Measurements from ENCODE around the gene KCNAB1. TPM values are rescaled to one million over a fixed set of nuclear protein-coding genes. Genes with fewer than 3 reads are reported as not detected.
A peak's percentile ranks its signal among the peaks of the same experiment; 100 is the strongest.

The KCNAB1 gene
- total and polyA plus RNA-seq, 5 experiments from 2014 or later = 0.16 to 0.39 (median 0.17) TPM

DNA sequence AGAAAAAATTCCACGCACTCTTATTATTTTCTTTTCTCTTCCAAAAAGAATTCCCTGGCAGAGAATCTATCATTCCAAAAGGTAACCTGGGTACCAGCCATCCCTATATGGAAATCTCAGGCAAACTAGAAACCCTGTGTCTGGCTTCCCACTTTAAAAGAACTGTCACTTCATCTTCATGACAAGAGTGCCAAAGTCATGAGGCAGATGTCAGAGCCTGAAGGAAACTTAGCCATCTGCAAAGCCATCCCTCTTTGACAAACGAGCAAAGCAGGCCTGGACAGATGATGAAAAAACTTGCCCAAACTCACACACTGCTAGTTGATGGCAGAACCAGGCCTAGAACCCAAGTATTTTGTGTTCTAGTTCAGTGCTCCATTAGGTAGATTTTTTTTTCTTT is 418.7 kb downstream of the KCNAB1 start:
- Mint-ChIP-seq H3K4me1 (peaks cover 0 to 7% (median 0%) of the 10 kb centered on the region in 4 donors), H3K4me3 (no peak overlapping the region), H3K27me3 (no peaks in the 10 kb centered on the region), H3K27ac (no peak overlapping the region), H3K36me3 (peaks cover 0 to 70% (median 7%) of the 10 kb centered on the region in 3 donors), H3K9me3 (no peaks in the 10 kb centered on the region)
- POLR2A ChIA-PET = no interaction called here
- no peak for DNase-seq
- no peak for ATAC-seq

DNA sequence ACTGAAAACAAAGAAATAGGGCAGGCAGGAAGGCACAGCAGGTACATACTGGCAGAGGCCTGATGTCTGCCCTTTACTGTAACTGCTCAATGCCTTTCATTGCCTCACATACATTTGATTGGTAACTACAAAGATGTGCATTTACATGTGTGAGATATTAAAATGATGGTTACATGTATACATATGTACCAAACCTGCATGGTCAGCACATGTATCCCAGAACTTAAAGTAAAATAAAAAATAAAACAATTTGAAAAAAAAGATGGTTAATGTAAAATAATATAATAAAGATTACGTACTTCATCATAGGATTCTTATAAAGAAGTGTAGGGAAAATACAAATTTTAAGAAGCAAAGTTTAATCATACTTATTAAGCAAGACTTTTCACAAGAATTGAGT is 419.4 kb downstream of the KCNAB1 start:
- no peak for ATAC-seq
- peaks cover 0 to 7% (median 0%) of the 10 kb centered on the region in 4 donors for H3K4me1 Mint-ChIP-seq
- POLR2A ChIA-PET = no interaction called here
- no peak overlapping the region for H3K27ac Mint-ChIP-seq
- peaks cover 0 to 73% (median 7%) of the 10 kb centered on the region in 3 donors for H3K36me3 Mint-ChIP-seq
- H3K9me3 Mint-ChIP-seq = no peaks in the 10 kb centered on the region
- DNase-seq = no peak
- H3K27me3 Mint-ChIP-seq = no peaks in the 10 kb centered on the region
- H3K4me3 Mint-ChIP-seq = no peak overlapping the region

GRCh38 chr3:156542101-156543042 is 422.0 kb downstream of the KCNAB1 start:
- Mint-ChIP-seq H3K36me3 (peaks cover 0 to 83% (median 17%) of the 10 kb centered on the region in 3 donors), H3K4me1 (peaks cover 4 to 18% (median 12%) of the 10 kb centered on the region in 4 donors)

DNA sequence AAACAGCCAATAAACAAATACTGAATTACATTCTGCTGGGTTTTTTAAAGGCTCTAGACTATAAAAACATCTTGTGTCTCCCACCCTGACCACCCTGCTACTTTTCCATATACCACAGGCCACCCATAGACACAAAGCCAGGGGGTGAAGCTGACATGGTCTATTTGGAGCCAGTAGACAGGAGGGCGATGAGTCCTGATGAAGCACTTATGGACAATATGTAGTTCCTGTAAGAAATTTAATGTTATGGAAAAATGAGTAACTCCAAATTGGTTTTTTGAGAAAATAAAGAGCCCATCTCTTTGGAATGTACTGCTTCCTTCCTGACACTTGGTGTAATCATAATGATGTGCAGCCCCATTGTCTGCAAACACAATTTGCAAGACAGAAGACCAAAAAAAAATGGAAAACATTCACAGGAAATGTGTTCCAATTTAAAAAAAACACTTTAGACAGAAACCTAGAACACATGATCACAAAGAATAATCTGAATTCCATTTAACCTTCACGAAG is 422.7 kb downstream of the KCNAB1 start:
- POLR2A ChIA-PET = interaction anchor here (1.9 kb wide), 1 partner anchor 11 kb away, joined by 8 read pairs; the partner anchor contains the start of gene SSR3
- no peak for ATAC-seq
- Mint-ChIP-seq H3K4me1 (peaks cover 5 to 21% (median 12%) of the 10 kb centered on the region in 4 donors), H3K9me3 (no peaks in the 10 kb centered on the region), H3K36me3 (peaks cover 0 to 87% (median 21%) of the 10 kb centered on the region in 3 donors), H3K4me3 (no peak overlapping the region), H3K27ac (peak overlapping the region in 6 of 10 donors; percentile 14 to 66 (median 33)), H3K27me3 (no peaks in the 10 kb centered on the region)
- no peak for DNase-seq

More at GRCh38 chr3:156542101-156543042, 422.0 kb downstream of the KCNAB1 start:
- no peak overlapping the region for H3K4me3 Mint-ChIP-seq
- H3K27ac Mint-ChIP-seq = peak overlapping the region in 6 of 10 donors; percentile 3 to 66 (median 38)
- no peak for ATAC-seq
- no peak for DNase-seq
- H3K27me3 Mint-ChIP-seq = no peaks in the 10 kb centered on the region
- no peaks in the 10 kb centered on the region for H3K9me3 Mint-ChIP-seq
- POLR2A ChIA-PET = interaction anchor here (1.9 kb wide), 1 partner anchor 12 kb away, joined by 8 read pairs; the partner anchor contains the start of gene SSR3

DNA sequence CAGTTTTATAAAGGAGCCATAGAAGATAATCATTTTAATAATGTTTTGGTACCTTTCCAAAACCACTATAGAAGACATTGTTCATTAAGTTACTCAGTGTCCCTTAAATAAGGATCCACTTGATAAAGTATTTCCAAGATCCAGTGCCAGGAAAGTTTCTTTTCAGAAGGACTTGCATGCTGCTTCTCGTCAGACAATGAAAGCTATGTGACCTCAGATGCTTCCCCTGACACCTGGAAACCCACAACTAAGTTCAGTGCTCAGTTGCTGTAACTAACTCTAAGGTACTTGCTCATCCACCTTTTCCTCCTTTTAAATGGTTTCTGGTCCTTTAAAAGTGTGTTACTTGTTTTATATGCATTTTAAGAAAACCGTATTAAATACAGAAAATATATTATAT is 427.3 kb downstream of the KCNAB1 start:
- no peak for DNase-seq
- H3K4me3 Mint-ChIP-seq = no peak overlapping the region
- H3K9me3 Mint-ChIP-seq = no peaks in the 10 kb centered on the region
- no peak for ATAC-seq
- H3K36me3 Mint-ChIP-seq = peaks cover 5 to 97% (median 32%) of the 10 kb centered on the region in 3 donors
- peak overlapping the region in 1 of 10 donors; percentile 61 for H3K27ac Mint-ChIP-seq
- H3K27me3 Mint-ChIP-seq = no peaks in the 10 kb centered on the region
- H3K4me1 Mint-ChIP-seq = peaks cover 18 to 49% (median 39%) of the 10 kb centered on the region in 4 donors
- POLR2A ChIA-PET = interaction anchor here (0.9 kb wide), 1 partner anchor 110 kb away, joined by 3 read pairs; no protein-coding TSS in a partner anchor

GRCh38 chr3:156548041-156548687 is 427.8 kb downstream of the KCNAB1 start:
- ATAC-seq (no peak), DNase-seq (no peak)
- Mint-ChIP-seq H3K4me1 (peaks cover 18 to 53% (median 45%) of the 10 kb centered on the region in 4 donors), H3K27me3 (no peaks in the 10 kb centered on the region), H3K4me3 (no peak overlapping the region), H3K27ac (peak overlapping the region in 1 of 10 donors; percentile 1), H3K9me3 (no peaks in the 10 kb centered on the region), H3K36me3 (peaks cover 5 to 92% (median 30%) of the 10 kb centered on the region in 3 donors)
- POLR2A ChIA-PET = interaction anchor here (0.5 to 0.9 kb wide), 2 partner anchors 9 to 110 kb away, joined by 3 to 4 read pairs; no protein-coding TSS in a partner anchor

DNA sequence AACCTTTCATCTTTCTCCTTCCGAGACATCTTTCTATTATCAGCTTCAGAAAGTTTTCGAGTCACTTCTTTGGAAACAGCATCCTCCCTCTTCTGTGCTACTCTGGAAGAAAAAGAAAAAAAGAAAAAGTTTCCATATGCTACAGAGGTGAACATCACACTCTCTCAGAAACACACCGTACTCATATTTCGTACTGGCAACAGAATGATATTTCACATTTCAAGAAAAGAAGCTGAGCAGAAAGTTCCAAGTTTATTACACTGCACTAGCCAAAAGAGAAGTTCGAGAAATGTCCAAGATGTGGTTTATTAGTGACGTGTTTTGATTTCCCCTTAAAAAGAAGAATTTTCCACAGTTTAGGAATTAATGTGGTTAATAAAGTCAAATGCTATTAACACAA is 428.5 kb downstream of the KCNAB1 start:
- ATAC-seq (no peak), DNase-seq (no peak)
- H3K4me1 Mint-ChIP-seq = peaks cover 21 to 59% (median 52%) of the 10 kb centered on the region in 4 donors
- H3K27me3 Mint-ChIP-seq = no peaks in the 10 kb centered on the region
- no peaks in the 10 kb centered on the region for H3K9me3 Mint-ChIP-seq
- POLR2A ChIA-PET = interaction anchor here (0.5 kb wide), 1 partner anchor 8 kb away, joined by 4 read pairs; no protein-coding TSS in a partner anchor
- no peak overlapping the region for H3K27ac Mint-ChIP-seq
- peaks cover 5 to 84% (median 29%) of the 10 kb centered on the region in 3 donors for H3K36me3 Mint-ChIP-seq
- H3K4me3 Mint-ChIP-seq = no peak overlapping the region

- H3K36me3 Mint-ChIP-seq = peaks cover 5 to 63% (median 29%) of the 10 kb centered on the region in 3 donors
Measured at GRCh38 chr3:156551261-156551660, 430.9 kb downstream of the KCNAB1 start.

DNA sequence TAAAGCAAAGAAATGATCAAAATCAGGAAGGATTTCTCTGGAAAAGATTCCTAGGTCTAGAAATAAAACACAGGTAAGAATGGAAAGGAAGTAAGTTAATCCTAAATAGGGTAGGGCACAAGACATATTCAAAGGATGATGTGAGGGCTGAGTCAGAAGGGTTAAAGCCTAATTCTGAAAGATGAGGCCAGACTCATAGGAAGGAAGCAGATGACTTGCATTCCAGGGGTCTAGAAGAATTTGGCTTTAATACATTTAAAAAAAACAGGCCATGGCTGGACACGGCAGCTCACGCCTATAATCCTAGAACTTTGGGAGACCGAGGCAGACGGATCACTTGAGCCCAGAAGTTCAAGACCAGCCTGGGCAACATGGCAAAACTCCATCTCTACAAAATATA is 431.4 kb downstream of the KCNAB1 start:
- H3K36me3 Mint-ChIP-seq = peaks cover 5 to 58% (median 24%) of the 10 kb centered on the region in 3 donors
- no peak for ATAC-seq
- peaks cover 25 to 66% (median 51%) of the 10 kb centered on the region in 4 donors for H3K4me1 Mint-ChIP-seq
- peak overlapping the region in 5 of 10 donors; percentile 30 to 61 (median 47) for H3K4me3 Mint-ChIP-seq
- DNase-seq = no peak
- POLR2A ChIA-PET = no interaction called here
- no peaks in the 10 kb centered on the region for H3K9me3 Mint-ChIP-seq
- no peak overlapping the region for H3K27ac Mint-ChIP-seq
- H3K27me3 Mint-ChIP-seq = peaks cover 0 to 1% (median 0%) of the 10 kb centered on the region in 5 donors

More at GRCh38 chr3:156551261-156551660, 430.9 kb downstream of the KCNAB1 start:
- POLR2A ChIA-PET = no interaction called here
- H3K4me3 Mint-ChIP-seq = peak overlapping the region in 3 of 10 donors; percentile 25 to 33 (median 30)
- no peak for ATAC-seq
- peak overlapping the region in 1 of 10 donors; percentile 49 for H3K27ac Mint-ChIP-seq
- no peaks in the 10 kb centered on the region for H3K9me3 Mint-ChIP-seq
- peaks cover 28 to 71% (median 56%) of the 10 kb centered on the region in 4 donors for H3K4me1 Mint-ChIP-seq
- no peak for DNase-seq
- peaks cover 0 to 1% (median 0%) of the 10 kb centered on the region in 5 donors for H3K27me3 Mint-ChIP-seq

DNA sequence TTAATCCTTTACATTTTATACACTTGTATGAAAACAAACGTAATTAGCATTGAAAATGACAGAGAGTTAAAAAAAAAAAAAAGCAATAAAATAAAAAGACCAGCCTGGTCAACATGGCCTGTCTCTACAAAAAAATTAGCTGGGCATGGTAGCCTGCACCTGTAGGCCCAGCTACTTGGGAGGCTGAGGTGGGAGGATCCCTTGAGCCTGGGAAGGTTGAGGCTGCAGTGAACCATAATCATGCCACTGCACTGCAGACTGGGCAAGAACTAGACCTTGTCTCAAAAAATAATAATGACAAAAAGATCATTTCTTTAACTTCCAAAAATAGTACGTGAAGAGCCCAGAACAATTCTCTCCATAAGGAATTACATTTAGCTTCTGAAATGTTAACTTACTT is 432.6 kb downstream of the KCNAB1 start:
- peaks cover 0 to 1% (median 0%) of the 10 kb centered on the region in 5 donors for H3K27me3 Mint-ChIP-seq
- DNase-seq (no peak), ATAC-seq (no peak)
- peaks cover 22 to 62% (median 45%) of the 10 kb centered on the region in 4 donors for H3K4me1 Mint-ChIP-seq
- POLR2A ChIA-PET = interaction anchor here (0.7 to 3.7 kb wide), 2 partner anchors 121 to 154 kb away, joined by 5 to 47 read pairs; partner anchors contain the start of gene TIPARP
- H3K4me3 Mint-ChIP-seq = peak overlapping the region; percentile 16 to 99 (median 92)
- peak overlapping the region in 2 of 10 donors; percentile 11 to 54 for H3K27ac Mint-ChIP-seq
- H3K9me3 Mint-ChIP-seq = no peaks in the 10 kb centered on the region
- H3K36me3 Mint-ChIP-seq = peaks cover 5 to 46% (median 15%) of the 10 kb centered on the region in 3 donors

- no peak for ATAC-seq
- Mint-ChIP-seq H3K4me3 (peak overlapping the region; percentile 92 to 99 (median 96)), H3K9me3 (no peaks in the 10 kb centered on the region), H3K27ac (peak overlapping the region; percentile 88 to 98 (median 96)), H3K27me3 (peaks cover 0 to 1% (median 0%) of the 10 kb centered on the region in 5 donors), H3K4me1 (peaks cover 22 to 59% (median 42%) of the 10 kb centered on the region in 4 donors), H3K36me3 (peaks cover 5 to 37% (median 14%) of the 10 kb centered on the region in 3 donors)
- no peak for DNase-seq
- POLR2A ChIA-PET = interaction anchor here (1.0 to 3.7 kb wide), 9 partner anchors 10 to 621 kb away, joined by 3 to 47 read pairs (median 8); partner anchors contain the start of gene TIPARP
Measured at GRCh38 chr3:156553705-156554356, 433.5 kb downstream of the KCNAB1 start.
